SK-N-SH (cell line): ENCODE measurements around the gene IKZF1. TPM values are rescaled to one million over a fixed set of nuclear protein-coding genes. Genes with fewer than 3 reads are reported as not detected.

Experiments
- CTCF ChIA-PET: fragments of 300-600, 350-600 bp; formaldehyde crosslinking; extraction: SDS; loops from one replicate; lab custom pipeline; 2021; lab: Yijun Ruan, JAX
- POLR2A ChIA-PET: fragments of 350-600 bp; sonication (Branson Sonifier 250); formaldehyde crosslinking; extraction: SDS; loops from one replicate; lab custom pipeline; 2020; ENCODE audit warnings: antibody characterized with exemption, inconsistent platforms; lab: Yijun Ruan, JAX
- DNase-seq: peaks from one replicate; pipeline ENCODE4 v3.0.0; 2012
- H2AFZ ChIP-seq: fragments of 200-600 bp; sonication (generic); 2 replicates; pipeline ENCODE4 v1.8.1; 2016; ENCODE audit warnings: antibody characterized with exemption, mild to moderate bottlenecking, low read depth
- H3F3A ChIP-seq: fragments of 200-600 bp; sonication (generic); replicated peaks from 2 replicates; pipeline ENCODE3; 2016; ENCODE audit warnings: antibody characterized with exemption, mild to moderate bottlenecking; ENCODE audit not compliant: insufficient read depth
- H3K27ac ChIP-seq, 2 experiments: fragments of 200-500 bp in 1 of 2; fragments of 200-600 bp in 1 of 2; sonication (Bioruptor generic) in 1 of 2; sonication (generic), shearing (Covaris generic) in 1 of 2; 2 replicates each; pipeline versions ENCODE4 v1.5.1 to v1.6.1; 2014 to 2016; ENCODE audit warnings: low read depth in 2 of 2, inconsistent platforms in 1 of 2, low read length in 1 of 2, mild to moderate bottlenecking in 1 of 2, mixed read lengths in 1 of 2
- H3K27me3 ChIP-seq: fragments of 200-600 bp; sonication (generic), shearing (Covaris generic); 2 replicates; pipeline ENCODE4 v1.6.1; 2016; ENCODE audit warnings: mixed run types; ENCODE audit not compliant: insufficient read depth
- H3K36me3 ChIP-seq, 2 experiments: fragments of 200-500 bp in 1 of 2; fragments of 200-600 bp in 1 of 2; sonication (Bioruptor generic) in 1 of 2; sonication (generic) in 1 of 2; replicated peaks in 1 of 2; 2 replicates each; pipeline versions ENCODE3 to v1.5.1; 2014 to 2016; ENCODE audit warnings: low read length in 1 of 2, mild to moderate bottlenecking in 1 of 2; ENCODE audit not compliant: insufficient read depth in 2 of 2, control insufficient read depth in 1 of 2
- H3K4me1 ChIP-seq, 2 experiments: fragments of 200-500 bp in 1 of 2; fragments of 200-600 bp in 1 of 2; sonication (Bioruptor generic) in 1 of 2; sonication (generic), shearing (Covaris generic) in 1 of 2; 2 replicates each; pipeline versions ENCODE4 v1.5.1 to v1.6.1; 2014 to 2016; ENCODE audit warnings: low read depth in 1 of 2, low read length in 1 of 2, mixed run types in 1 of 2; ENCODE audit not compliant: insufficient read depth in 2 of 2, control insufficient read depth in 1 of 2
- H3K4me2 ChIP-seq: fragments of 200-600 bp; sonication (generic), shearing (Covaris generic); 2 replicates; pipeline ENCODE4 v1.6.1; 2017; ENCODE audit warnings: mixed run types
- H3K4me3 ChIP-seq, 2 experiments: fragments of 200-500 bp in 1 of 2; fragments of 200-600 bp in 1 of 2; sonication (Bioruptor generic) in 1 of 2; sonication (generic), shearing (Covaris generic) in 1 of 2; 2 replicates each; pipeline versions ENCODE4 v1.5.1 to v1.8.1; 2014 to 2016; ENCODE audit warnings: low read depth in 2 of 2, inconsistent platforms in 1 of 2, low read length in 1 of 2, mild to moderate bottlenecking in 1 of 2, mixed read lengths in 1 of 2, moderate library complexity in 1 of 2
- H3K79me2 ChIP-seq: fragments of 200-600 bp; sonication (generic); 2 replicates; pipeline ENCODE4 v1.8.1; 2017; ENCODE audit warnings: mild to moderate bottlenecking; ENCODE audit not compliant: insufficient read depth
- H3K9ac ChIP-seq: fragments of 200-600 bp; sonication (generic); 2 replicates; pipeline ENCODE4 v1.6.1; 2017; ENCODE audit warnings: mixed run types
- H3K9me2 ChIP-seq: fragments of 200-600 bp; sonication (generic); 2 replicates; pipeline ENCODE4 v1.6.1; 2017; ENCODE audit warnings: mixed run types
- H3K9me3 ChIP-seq: fragments of 200-600 bp; sonication (generic); 2 replicates; pipeline ENCODE4 v1.6.1; 2017; ENCODE audit warnings: mixed run types, mild to moderate bottlenecking, moderate library complexity
- H4K20me1 ChIP-seq: fragments of 200-600 bp; sonication (generic); 2 replicates; pipeline ENCODE4 v1.6.1; 2017; ENCODE audit warnings: mild to moderate bottlenecking, mixed run types; ENCODE audit not compliant: insufficient read depth
- EP300 ChIP-seq, 2 experiments: IDR thresholded peaks; 2 replicates each; pipeline versions ENCODE4 v1.4.0 to v1.6.1; 2012; ENCODE audit warnings: borderline replicate concordance in 1 of 2, low read depth in 1 of 2, low read length in 1 of 2
- FOXJ3 ChIP-seq: sonication (generic); formaldehyde crosslinking; IDR thresholded peaks from 2 replicates; pipeline ENCODE4 v1.5.1; 2020; ENCODE audit warnings: mild to moderate bottlenecking, missing genetic modification reagents
- FOXM1 ChIP-seq: IDR thresholded peaks from 2 replicates; pipeline ENCODE4 v1.4.0; 2012; ENCODE audit warnings: low read depth, mild to moderate bottlenecking
- POLR2AphosphoS5 ChIP-seq: IDR thresholded peaks from 2 replicates; pipeline ENCODE4 v1.6.1; 2012; ENCODE audit warnings: low read depth, low read length
- RCOR1 ChIP-seq: fragments of 150-350 bp; IDR thresholded peaks from 2 replicates; pipeline ENCODE4 v1.6.1; 2017; ENCODE audit warnings: antibody characterized with exemption, low read length
- SIN3A ChIP-seq: IDR thresholded peaks from 2 replicates; pipeline ENCODE4 v1.6.1; 2012; ENCODE audit warnings: low read depth, mild to moderate bottlenecking, low read length, moderate library complexity, borderline replicate concordance
- SMC3 ChIP-seq: IDR thresholded peaks from 2 replicates; pipeline ENCODE4 v1.6.1; 2012; ENCODE audit warnings: low read depth, low read length, improper control_type of control experiment
- WGBS: methylation state at CpG from one replicate; pipeline ENCODE4 v1.1.6; 2017; ENCODE audit warnings: low lambda C conversion rate; 5-methylcytosine and 5-hydroxymethylcytosine counted together
- polyA plus RNA-seq, 3 experiments: library from polyadenylated mRNA; depleted of rRNA; stranded (reverse); fragments of >200 nt; gene quantifications; 2 replicates each; pipeline ENCODE4 v1.2.3, GENCODE V29; 2012
- TF ChIP-seq, protein P1 (sequence below): fragments of 150-350 bp; IDR thresholded peaks from 2 replicates; pipeline ENCODE4 v1.6.1; 2016; ENCODE audit warnings: mild to moderate bottlenecking, low read depth, low read length
- TF ChIP-seq, protein P2 (sequence below): IDR thresholded peaks from 2 replicates; pipeline ENCODE4 v1.4.0; 2012; ENCODE audit warnings: low read depth, borderline replicate concordance
- TF ChIP-seq, protein P3 (sequence below): IDR thresholded peaks from 2 replicates; pipeline ENCODE4 v1.6.1; 2012; ENCODE audit warnings: mild to moderate bottlenecking, low read depth, low read length, moderate library complexity

IKZF1 gene
- polyA plus RNA-seq, 1 of the 3 experiments (the other 2 are of a cell fraction), result not detected

DNA sequence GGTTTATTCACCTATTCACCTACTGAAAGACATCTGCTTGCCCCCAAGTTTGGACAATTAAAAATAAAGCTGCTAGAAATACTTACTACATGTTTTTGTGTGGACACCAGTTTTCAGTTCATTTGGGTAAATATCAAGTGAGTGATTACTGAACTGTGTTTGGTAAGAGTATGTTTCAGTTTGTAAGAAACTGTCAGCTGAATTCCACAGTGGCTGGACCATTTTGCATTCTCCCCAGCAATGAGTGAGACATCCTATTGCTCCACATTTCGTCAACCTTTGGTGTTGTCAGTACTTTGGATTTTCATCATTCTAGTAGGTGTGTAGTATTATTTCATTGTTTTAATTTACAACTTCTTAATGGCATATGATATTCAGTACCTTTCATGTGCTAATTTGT, 17.4 kb upstream of the IKZF1 start:
- WGBS, result 3% methylated on average over 1 of the region's 1 CpG
- H3K4me3 ChIP-seq, result no peak overlapping the region
- H3K27me3 ChIP-seq, result no peaks in the 10 kb centered on the region
- POLR2A ChIA-PET, result no interaction called here
- no peaks in the 10 kb centered on the region for H4K20me1 ChIP-seq
- CTCF ChIA-PET, result interaction anchor here (1.0 to 1.5 kb wide), 3 partner anchors 8 to 82 kb away, joined by 3 to 4 read pairs (median 3); no protein-coding TSS in a partner anchor
- H3K4me2 ChIP-seq, result no peak overlapping the region
- no peak overlapping the region for H3K27ac ChIP-seq
- no peaks in the 10 kb centered on the region for H3K79me2 ChIP-seq
- H3K4me1 ChIP-seq, result no peaks in the 10 kb centered on the region
- no peaks in the 10 kb centered on the region for H3K9me2 ChIP-seq
- H3K9me3 ChIP-seq, result no peaks in the 10 kb centered on the region
- no peaks in the 10 kb centered on the region for H3F3A ChIP-seq
- TF ChIP-seq SMC3 (no peak), FOXM1 (no peak), EP300 (IDR thresholded peaks at IDR 0.05; ENCODE audit: borderline replicate concordance in 1 of 2, low read depth in 1 of 2, low read length in 1 of 2) (no peak), POLR2AphosphoS5 (no peak), SIN3A (no peak), RCOR1 (no peak)
- TF ChIP-seq, protein P1, sequence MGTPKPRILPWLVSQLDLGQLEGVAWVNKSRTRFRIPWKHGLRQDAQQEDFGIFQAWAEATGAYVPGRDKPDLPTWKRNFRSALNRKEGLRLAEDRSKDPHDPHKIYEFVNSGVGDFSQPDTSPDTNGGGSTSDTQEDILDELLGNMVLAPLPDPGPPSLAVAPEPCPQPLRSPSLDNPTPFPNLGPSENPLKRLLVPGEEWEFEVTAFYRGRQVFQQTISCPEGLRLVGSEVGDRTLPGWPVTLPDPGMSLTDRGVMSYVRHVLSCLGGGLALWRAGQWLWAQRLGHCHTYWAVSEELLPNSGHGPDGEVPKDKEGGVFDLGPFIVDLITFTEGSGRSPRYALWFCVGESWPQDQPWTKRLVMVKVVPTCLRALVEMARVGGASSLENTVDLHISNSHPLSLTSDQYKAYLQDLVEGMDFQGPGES, result no peak
- TF ChIP-seq, protein P2, sequence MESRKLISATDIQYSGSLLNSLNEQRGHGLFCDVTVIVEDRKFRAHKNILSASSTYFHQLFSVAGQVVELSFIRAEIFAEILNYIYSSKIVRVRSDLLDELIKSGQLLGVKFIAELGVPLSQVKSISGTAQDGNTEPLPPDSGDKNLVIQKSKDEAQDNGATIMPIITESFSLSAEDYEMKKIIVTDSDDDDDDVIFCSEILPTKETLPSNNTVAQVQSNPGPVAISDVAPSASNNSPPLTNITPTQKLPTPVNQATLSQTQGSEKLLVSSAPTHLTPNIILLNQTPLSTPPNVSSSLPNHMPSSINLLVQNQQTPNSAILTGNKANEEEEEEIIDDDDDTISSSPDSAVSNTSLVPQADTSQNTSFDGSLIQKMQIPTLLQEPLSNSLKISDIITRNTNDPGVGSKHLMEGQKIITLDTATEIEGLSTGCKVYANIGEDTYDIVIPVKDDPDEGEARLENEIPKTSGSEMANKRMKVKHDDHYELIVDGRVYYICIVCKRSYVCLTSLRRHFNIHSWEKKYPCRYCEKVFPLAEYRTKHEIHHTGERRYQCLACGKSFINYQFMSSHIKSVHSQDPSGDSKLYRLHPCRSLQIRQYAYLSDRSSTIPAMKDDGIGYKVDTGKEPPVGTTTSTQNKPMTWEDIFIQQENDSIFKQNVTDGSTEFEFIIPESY, result no peak
- TF ChIP-seq, protein P3, sequence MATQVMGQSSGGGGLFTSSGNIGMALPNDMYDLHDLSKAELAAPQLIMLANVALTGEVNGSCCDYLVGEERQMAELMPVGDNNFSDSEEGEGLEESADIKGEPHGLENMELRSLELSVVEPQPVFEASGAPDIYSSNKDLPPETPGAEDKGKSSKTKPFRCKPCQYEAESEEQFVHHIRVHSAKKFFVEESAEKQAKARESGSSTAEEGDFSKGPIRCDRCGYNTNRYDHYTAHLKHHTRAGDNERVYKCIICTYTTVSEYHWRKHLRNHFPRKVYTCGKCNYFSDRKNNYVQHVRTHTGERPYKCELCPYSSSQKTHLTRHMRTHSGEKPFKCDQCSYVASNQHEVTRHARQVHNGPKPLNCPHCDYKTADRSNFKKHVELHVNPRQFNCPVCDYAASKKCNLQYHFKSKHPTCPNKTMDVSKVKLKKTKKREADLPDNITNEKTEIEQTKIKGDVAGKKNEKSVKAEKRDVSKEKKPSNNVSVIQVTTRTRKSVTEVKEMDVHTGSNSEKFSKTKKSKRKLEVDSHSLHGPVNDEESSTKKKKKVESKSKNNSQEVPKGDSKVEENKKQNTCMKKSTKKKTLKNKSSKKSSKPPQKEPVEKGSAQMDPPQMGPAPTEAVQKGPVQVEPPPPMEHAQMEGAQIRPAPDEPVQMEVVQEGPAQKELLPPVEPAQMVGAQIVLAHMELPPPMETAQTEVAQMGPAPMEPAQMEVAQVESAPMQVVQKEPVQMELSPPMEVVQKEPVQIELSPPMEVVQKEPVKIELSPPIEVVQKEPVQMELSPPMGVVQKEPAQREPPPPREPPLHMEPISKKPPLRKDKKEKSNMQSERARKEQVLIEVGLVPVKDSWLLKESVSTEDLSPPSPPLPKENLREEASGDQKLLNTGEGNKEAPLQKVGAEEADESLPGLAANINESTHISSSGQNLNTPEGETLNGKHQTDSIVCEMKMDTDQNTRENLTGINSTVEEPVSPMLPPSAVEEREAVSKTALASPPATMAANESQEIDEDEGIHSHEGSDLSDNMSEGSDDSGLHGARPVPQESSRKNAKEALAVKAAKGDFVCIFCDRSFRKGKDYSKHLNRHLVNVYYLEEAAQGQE, result no peak
- no peak overlapping the region for H3K9ac ChIP-seq
- no peak overlapping the region for H2AFZ ChIP-seq
- no peak for DNase-seq
- no peaks in the 10 kb centered on the region for H3K36me3 ChIP-seq

DNA sequence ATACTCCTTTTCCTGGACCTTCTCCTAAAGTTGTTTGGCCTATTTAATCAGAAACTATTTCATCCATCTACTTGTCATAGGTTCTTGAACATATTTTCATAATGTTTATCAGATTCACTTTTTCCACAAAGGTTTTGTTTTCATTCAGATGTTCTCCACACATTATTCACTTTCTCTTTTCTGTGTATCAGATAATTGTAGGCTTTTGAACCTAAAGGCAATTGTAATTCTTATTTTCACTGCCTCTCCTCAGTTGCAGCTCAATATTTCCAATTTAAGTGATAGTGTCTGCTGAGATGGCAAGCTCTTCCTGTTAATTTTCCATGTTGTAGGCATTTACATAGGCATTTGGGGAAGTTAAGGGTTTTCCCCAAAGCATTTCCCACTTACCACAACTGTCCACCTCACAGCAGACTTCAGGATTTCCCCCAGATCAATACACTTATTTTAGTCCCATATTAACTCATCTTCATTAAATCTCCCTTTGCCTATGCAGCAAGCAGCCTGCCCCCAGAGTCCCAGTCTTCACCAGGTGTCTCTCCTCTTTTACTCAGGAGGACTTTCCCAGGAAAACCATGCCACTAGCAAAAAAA, 12.3 kb upstream of the IKZF1 start:
- no peak overlapping the region for H3K27ac ChIP-seq
- H3K79me2 ChIP-seq, result no peaks in the 10 kb centered on the region
- no peaks in the 10 kb centered on the region for H3K27me3 ChIP-seq
- no peaks in the 10 kb centered on the region for H3K4me1 ChIP-seq
- H3K36me3 ChIP-seq, result no peaks in the 10 kb centered on the region
- no peaks in the 10 kb centered on the region for H3K9me2 ChIP-seq
- H4K20me1 ChIP-seq, result no peaks in the 10 kb centered on the region
- no peaks in the 10 kb centered on the region for H3K9me3 ChIP-seq
- POLR2A ChIA-PET, result no interaction called here
- H3F3A ChIP-seq, result no peaks in the 10 kb centered on the region
- no peak overlapping the region for H3K4me3 ChIP-seq
- no peak overlapping the region for H3K4me2 ChIP-seq
- no peak for TF ChIP-seq FOXJ3 (CRISPR knock-in tag)
- no peak overlapping the region for H3K9ac ChIP-seq
- no peak for DNase-seq
- CTCF ChIA-PET, result interaction anchor here (0.7 kb wide), 1 partner anchor 144 kb away, joined by 3 read pairs; no protein-coding TSS in a partner anchor
- H2AFZ ChIP-seq, result no peak overlapping the region
